OCI-LY1 (cell line): ENCODE results near the gene ST8SIA2.

Experiments used
- CTCF ChIP-seq: fragments of 200-600 bp; sonication (generic), shearing (Covaris generic); IDR thresholded peaks from 2 replicates; pipeline ENCODE4 v1.5.1; 2017; ENCODE audit warnings: mild to moderate bottlenecking, antibody characterized with exemption, low read length, moderate library complexity, mixed read lengths
- EZH2 ChIP-seq: fragments of 200-600 bp; sonication (generic), shearing (Covaris generic); IDR thresholded peaks from 2 replicates; pipeline ENCODE4 v1.8.0; 2017; ENCODE audit warnings: borderline replicate concordance, mixed run types, mild to moderate bottlenecking, antibody characterized with exemption, low read length, moderate library complexity, mixed read lengths

- TF ChIP-seq CTCF (no peak), EZH2 (no peak)
These were observed 17.6 kb upstream of the ST8SIA2 start for GRCh38 chr15:92376109-92376508.
